Measurements from ENCODE around the gene TIGD1.

TIGD1 gene

DNA sequence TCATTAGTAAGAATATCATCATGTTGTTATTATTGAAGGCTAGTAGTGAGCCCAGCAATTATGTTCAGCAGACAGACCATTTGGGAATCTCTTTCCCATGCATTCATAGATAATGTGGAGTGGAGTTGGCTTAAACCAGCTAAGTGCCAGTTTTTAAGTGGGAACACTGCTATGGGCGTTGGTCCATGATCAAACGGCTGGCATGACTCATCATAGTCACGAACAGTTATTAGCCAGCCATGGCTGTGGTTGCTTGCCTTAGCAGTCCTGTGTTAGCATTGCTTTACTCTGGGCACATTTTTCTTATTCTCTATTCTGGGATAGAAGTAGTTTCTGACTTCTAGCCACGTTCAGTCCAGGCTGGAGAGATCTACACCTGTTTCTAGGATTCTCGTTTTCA lies 17.8 kb upstream of the TIGD1 start:
- Histone ChIP-seq H3K4me2 (ENCODE audit: low read depth, low read length) (no peak overlapping the region), H3F3A (ENCODE audit: insufficient read depth, low read length) (no peaks in the 10 kb centered on the region), H3K9ac (ENCODE audit: low read length) (no peak overlapping the region), H3K27ac (ENCODE audit: low read length) (no peak overlapping the region), H3K27me3 (replicated peaks; ENCODE audit: insufficient read depth, low read length) (no peaks in the 10 kb centered on the region), H3K9me2 (replicated peaks; ENCODE audit: insufficient read depth, low read length) (no peaks in the 10 kb centered on the region), H2AFZ (ENCODE audit: low read length) (no peak overlapping the region), H3K36me3 (replicated peaks; ENCODE audit: insufficient read depth, low read length) (peaks cover 3% of the 10 kb centered on the region; the same call in 1 of the 2 replicates), H3K4me3 (ENCODE audit: low read length) (no peak overlapping the region), H3K4me1 (ENCODE audit: low read length) (no peaks in the 10 kb centered on the region), H3K79me2 (ENCODE audit: low read length) (no peaks in the 10 kb centered on the region), H4K20me1 (ENCODE audit: insufficient read depth, low read length) (no peaks in the 10 kb centered on the region), H3K9me3 (replicated peaks; ENCODE audit: insufficient read depth, low read length) (no peaks in the 10 kb centered on the region)
- TF ChIP-seq EZH2phosphoT487 (IDR thresholded peaks at IDR 0.05; ENCODE audit: low read length): no peak
- TF ChIP-seq EZH2 (optimal IDR thresholded peaks at IDR 0.05; ENCODE audit: low read depth, low read length): no peak
- TF ChIP-seq, protein P1, sequence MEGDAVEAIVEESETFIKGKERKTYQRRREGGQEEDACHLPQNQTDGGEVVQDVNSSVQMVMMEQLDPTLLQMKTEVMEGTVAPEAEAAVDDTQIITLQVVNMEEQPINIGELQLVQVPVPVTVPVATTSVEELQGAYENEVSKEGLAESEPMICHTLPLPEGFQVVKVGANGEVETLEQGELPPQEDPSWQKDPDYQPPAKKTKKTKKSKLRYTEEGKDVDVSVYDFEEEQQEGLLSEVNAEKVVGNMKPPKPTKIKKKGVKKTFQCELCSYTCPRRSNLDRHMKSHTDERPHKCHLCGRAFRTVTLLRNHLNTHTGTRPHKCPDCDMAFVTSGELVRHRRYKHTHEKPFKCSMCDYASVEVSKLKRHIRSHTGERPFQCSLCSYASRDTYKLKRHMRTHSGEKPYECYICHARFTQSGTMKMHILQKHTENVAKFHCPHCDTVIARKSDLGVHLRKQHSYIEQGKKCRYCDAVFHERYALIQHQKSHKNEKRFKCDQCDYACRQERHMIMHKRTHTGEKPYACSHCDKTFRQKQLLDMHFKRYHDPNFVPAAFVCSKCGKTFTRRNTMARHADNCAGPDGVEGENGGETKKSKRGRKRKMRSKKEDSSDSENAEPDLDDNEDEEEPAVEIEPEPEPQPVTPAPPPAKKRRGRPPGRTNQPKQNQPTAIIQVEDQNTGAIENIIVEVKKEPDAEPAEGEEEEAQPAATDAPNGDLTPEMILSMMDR (IDR thresholded peaks at IDR 0.05; ENCODE audit: low read length): no peak
- DNase-seq: no peak

DNA sequence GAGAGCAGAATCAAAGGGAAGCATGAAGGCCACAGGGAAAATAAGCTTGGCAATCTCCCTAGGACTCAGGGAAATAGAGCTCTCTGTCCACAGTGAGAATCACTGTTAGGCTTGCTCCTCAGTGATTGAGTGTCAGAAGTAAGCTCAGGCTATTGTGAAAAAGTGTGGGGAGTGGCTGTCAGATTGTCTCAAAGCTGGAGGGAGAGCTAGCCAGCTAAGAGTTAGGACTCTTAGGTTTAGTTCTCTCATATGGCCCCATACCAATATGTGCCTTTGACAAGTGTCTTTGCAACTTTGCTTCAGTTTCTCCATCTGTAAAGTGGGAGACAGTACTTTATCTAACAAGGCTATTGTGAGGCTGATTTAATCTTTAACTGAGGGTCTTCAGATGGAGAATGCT lies 17.4 kb upstream of the TIGD1 start:
- Histone ChIP-seq H3K9me2 (replicated peaks; ENCODE audit: insufficient read depth, low read length) (no peaks in the 10 kb centered on the region), H3K9ac (ENCODE audit: low read length) (no peak overlapping the region), H3K4me2 (ENCODE audit: low read depth, low read length) (no peak overlapping the region), H2AFZ (ENCODE audit: low read length) (no peak overlapping the region), H3K36me3 (replicated peaks; ENCODE audit: insufficient read depth, low read length) (peaks cover 3% of the 10 kb centered on the region; the same call in 1 of the 2 replicates), H3K4me3 (ENCODE audit: low read length) (no peak overlapping the region), H4K20me1 (ENCODE audit: insufficient read depth, low read length) (no peaks in the 10 kb centered on the region), H3F3A (ENCODE audit: insufficient read depth, low read length) (no peaks in the 10 kb centered on the region), H3K27ac (ENCODE audit: low read length) (no peak overlapping the region), H3K9me3 (replicated peaks; ENCODE audit: insufficient read depth, low read length) (no peaks in the 10 kb centered on the region), H3K4me1 (ENCODE audit: low read length) (no peaks in the 10 kb centered on the region), H3K27me3 (replicated peaks; ENCODE audit: insufficient read depth, low read length) (no peaks in the 10 kb centered on the region), H3K79me2 (ENCODE audit: low read length) (no peaks in the 10 kb centered on the region)
- no peak for TF ChIP-seq EZH2 (optimal IDR thresholded peaks at IDR 0.05; ENCODE audit: low read depth, low read length)
- TF ChIP-seq EZH2phosphoT487 (IDR thresholded peaks at IDR 0.05; ENCODE audit: low read length): no peak
- no peak for DNase-seq

DNA sequence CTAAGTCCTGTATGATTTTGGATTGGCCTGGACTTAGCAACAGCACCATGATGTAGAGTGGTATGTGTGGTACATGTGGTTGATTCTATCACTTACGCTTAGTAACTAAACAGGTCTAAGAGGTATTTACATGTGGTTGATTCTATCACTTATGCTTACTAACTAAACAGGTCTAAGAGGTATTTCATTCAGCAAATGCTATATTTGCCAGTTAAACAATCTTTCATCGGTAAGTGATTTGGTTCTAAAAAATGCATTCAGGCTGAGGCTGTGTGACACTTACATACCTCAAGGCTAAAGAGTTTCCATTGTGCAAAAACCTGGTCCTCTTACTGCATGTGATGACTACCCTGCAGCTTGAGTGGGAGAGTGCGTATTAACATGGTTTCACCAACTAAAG lies 13.2 kb upstream of the TIGD1 start:
- DNase-seq: no peak
- no peak overlapping the region for H3K27ac ChIP-seq (ENCODE audit: low read length)
- H3K4me1 ChIP-seq (ENCODE audit: low read length): no peaks in the 10 kb centered on the region
- no peaks in the 10 kb centered on the region for H3K27me3 ChIP-seq (replicated peaks; ENCODE audit: insufficient read depth, low read length)
- H3K79me2 ChIP-seq (ENCODE audit: low read length): no peaks in the 10 kb centered on the region
- no peak overlapping the region for H3K4me3 ChIP-seq (ENCODE audit: low read length)
- TF ChIP-seq, protein P1 (IDR thresholded peaks at IDR 0.05; ENCODE audit: low read length): no peak
- TF ChIP-seq EZH2 (optimal IDR thresholded peaks at IDR 0.05; ENCODE audit: low read depth, low read length) (no peak), EZH2phosphoT487 (IDR thresholded peaks at IDR 0.05; ENCODE audit: low read length) (no peak)
- H3K9me2 ChIP-seq (replicated peaks; ENCODE audit: insufficient read depth, low read length): no peaks in the 10 kb centered on the region
- H2AFZ ChIP-seq (ENCODE audit: low read length): no peak overlapping the region
- no peaks in the 10 kb centered on the region for H4K20me1 ChIP-seq (ENCODE audit: insufficient read depth, low read length)
- H3K9me3 ChIP-seq (replicated peaks; ENCODE audit: insufficient read depth, low read length): no peaks in the 10 kb centered on the region
- H3K36me3 ChIP-seq (replicated peaks; ENCODE audit: insufficient read depth, low read length): peaks cover 3% of the 10 kb centered on the region; the same call in 1 of the 2 replicates
- H3K9ac ChIP-seq (ENCODE audit: low read length): no peak overlapping the region
- H3F3A ChIP-seq (ENCODE audit: insufficient read depth, low read length): no peaks in the 10 kb centered on the region
- no peak overlapping the region for H3K4me2 ChIP-seq (ENCODE audit: low read depth, low read length)

DNA sequence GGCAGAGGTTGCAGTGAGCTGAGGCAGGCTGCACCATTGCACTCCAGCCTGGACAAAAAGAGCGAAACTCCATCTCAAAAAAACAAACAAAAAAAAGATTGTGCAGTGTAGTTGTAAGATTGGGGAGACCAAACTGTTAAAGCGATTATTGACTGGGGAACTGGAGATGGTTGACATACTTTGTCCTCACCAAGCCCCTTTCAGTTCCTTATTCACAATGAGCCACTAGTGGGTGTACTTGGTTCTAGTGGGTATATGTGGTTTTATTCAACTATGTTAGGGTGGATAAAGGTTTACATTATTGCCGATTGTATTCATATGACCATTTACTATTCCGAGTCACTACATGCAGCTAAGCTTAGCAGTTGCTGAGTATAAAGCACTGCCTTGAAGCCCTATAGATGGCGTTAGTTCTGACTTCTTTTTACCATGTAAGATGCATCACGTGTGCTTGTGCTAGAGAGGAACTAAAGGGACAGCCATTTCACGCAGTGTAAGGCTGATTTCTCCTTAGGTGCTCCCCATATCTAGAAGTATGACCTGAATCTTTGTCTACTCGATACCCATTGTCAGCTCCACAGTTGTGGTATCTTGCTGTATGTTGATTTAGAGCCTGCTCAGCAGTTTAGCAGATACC lies 12.3 kb upstream of the TIGD1 start:
- Histone ChIP-seq H3K4me1 (ENCODE audit: low read length) (no peaks in the 10 kb centered on the region), H3K27me3 (replicated peaks; ENCODE audit: insufficient read depth, low read length) (no peaks in the 10 kb centered on the region), H3K27ac (ENCODE audit: low read length) (no peak overlapping the region), H2AFZ (ENCODE audit: low read length) (no peak overlapping the region), H3K9me2 (replicated peaks; ENCODE audit: insufficient read depth, low read length) (no peaks in the 10 kb centered on the region), H3K4me2 (ENCODE audit: low read depth, low read length) (no peak overlapping the region), H3K79me2 (ENCODE audit: low read length) (0 out of 2 replicates have a peak, but pooled peaks cover under 1% of the 10 kb centered on the region), H4K20me1 (ENCODE audit: insufficient read depth, low read length) (no peaks in the 10 kb centered on the region), H3K36me3 (replicated peaks; ENCODE audit: insufficient read depth, low read length) (no peaks in the 10 kb centered on the region; the same call in 1 of the 2 replicates), H3K9ac (ENCODE audit: low read length) (no peak overlapping the region), H3K9me3 (replicated peaks; ENCODE audit: insufficient read depth, low read length) (no peaks in the 10 kb centered on the region), H3F3A (ENCODE audit: insufficient read depth, low read length) (no peaks in the 10 kb centered on the region), H3K4me3 (ENCODE audit: low read length) (no peak overlapping the region)
- no peak for DNase-seq
- TF ChIP-seq EZH2phosphoT487 (IDR thresholded peaks at IDR 0.05; ENCODE audit: low read length): no peak
- no peak for TF ChIP-seq EZH2 (optimal IDR thresholded peaks at IDR 0.05; ENCODE audit: low read depth, low read length)
- TF ChIP-seq, protein P1 (IDR thresholded peaks at IDR 0.05; ENCODE audit: low read length): no peak

All from MM.1S (cell line).